Measurements from ENCODE around the gene CGB8.
A peak's percentile ranks its signal among the peaks of the same experiment; 100 is the strongest.
"Not testable (repeated sequence)": the region's sequence is repeated elsewhere in the genome, so short reads cannot be mapped to it uniquely, and the experiment has no call there.

Gene CGB8

DNA sequence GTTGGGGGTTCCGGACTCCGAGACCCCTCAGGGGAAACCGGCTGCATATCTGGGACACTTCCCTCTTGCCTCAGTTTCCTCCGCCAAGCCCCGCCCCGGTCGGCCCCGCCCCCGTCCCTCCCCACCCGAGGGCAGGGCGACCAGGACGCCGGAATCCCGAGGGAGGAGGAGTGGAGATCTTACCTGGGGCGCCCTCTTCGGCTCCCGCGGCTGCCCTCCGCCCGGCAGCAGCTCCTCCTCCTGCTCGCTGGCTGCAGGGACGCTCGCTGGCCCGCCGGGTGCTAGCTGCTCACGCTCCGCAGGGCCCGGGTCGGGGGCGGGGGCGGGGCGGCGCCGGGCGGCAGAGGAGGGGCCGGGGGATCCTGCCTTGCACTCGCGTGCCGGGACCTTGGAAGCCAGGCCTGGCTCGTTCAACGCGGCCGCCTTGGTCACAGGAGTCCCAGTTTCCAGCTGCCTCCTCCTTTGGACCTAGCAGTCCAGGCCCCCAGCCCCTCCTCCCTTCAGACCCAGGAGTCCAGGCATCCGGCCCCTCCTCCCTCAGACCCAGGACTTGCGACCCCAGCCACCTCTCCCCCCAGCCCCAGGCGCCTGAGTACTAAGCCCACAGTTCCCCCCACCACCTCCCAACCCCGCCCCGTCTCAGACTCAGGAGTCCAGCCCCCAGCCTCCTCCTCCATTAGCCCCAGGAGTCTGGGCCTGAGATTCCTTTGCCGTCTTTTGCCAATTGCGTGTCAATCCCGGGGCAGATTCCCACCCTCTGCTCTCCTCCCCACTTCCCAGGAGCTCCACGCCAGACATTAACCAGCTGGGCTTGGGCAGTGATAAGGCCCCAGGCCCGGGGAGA, 16.1 kb upstream of the CGB8 start, which contains the start of gene NTF4:
NTF4 (minus strand) TSS at position 51 of the 844 bp plus-strand sequence. CDS start 2,821 bp downstream, outside the sequence.
- no peak for DNase-seq

DNA sequence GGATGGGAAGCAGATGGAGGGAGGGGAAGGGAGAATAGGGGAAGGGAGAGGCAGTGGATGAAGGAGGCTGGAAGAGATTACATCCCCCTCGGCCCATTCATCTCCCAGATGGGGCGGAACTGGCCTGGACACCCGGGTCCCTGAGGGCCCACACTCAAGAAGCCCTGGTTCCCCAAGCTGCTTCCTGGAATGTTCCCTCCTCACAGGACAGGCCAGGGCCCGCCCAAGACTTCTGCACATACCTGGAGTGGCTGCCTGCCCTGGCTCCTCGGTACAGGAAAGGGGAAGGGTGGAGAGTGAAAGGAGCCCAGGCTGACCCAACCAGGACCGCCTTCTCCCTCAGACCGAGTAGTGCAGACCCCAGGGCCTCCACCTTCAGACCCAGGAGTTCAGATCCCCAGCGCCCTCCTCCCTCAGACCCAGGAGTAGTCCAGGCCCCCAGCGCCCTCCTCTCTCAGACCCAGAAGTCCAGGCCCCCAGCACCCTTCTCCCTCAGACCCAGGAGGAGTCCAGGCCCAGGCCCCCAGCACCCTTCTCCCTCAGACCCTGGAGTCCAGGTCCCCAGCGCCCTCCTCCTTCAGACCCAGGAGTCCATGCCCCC, 15.2 kb upstream of the CGB8 start:
- no peak for DNase-seq

DNA sequence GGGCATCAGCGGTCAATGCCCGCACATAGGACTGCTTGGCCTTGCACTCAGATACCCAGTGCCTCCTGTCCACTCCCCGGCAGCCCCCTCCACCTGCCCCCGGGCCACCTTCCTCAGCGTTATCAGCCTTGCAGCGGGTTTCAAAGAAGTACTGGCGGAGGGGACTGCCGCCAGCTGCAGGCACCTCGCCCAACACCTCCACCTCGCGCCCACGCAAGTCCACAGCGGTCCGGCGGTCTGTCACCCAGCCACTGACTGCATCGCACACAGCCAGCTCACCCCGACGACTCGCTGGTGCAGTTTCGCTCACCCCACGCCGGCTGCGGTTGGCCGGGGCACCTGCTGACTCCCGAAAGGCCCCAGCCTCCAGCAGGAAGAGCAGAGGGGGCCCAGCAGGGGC, 12.5 kb upstream of the CGB8 start:
- DNase-seq = no peak

DNA sequence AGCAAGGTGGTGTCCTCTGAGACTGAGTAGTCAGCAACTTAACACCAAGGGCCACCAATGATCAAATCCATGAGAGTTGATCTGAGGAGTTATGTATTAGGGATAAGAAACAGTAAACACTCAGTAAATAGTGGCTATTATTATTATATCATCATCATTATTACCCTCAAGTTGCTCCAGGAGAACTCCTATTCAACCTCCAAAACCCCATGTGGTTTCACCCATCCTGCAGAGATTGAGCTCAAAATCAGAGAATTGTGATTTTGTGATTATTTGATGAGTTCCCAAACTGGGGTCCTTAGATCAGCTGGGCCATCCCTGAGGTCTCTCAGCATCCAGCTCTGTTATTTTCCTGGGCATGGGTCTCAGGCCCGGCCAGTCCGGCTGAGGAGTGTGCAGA, 12.1 kb upstream of the CGB8 start:
- DNase-seq = no peak

DNA sequence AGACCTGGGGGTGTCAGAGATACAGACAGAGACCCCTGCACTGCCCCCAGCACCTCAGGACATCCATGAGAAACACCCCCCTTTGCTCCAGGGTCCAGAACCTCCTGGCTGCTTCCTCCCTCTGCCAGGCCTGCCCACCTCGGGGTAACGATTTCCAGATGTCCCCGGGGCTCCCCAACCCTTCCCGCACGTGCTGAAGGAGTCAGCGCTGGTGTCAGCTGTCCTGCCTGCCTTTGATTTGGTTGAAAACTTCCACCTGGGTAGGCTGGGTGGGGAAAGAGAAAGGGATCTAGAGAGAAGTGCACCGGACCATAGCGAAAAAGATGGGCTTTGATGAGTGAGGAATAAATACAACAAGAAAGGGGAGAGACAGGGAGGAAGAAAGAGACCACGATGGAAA, 10.1 kb upstream of the CGB8 start:
- no peak for DNase-seq

DNA sequence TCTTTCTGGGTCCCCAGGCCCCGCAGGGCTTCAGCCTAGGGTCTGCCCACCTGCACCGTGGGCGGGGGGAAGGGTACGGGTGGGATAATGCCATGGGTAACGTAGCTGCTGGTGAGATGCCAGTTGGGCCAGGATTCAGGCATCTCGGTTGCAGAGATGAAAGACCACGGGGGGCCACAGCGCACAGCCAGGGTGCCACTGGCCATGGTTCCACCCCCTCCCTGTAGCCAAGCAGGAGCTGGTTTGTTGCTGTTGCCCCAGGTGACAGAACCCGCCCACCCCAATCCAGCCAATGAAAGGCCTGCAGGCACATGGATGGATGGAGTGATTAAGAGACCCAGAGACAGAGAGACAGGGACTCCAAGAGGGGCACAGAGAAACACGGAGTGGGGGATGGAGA, 9.7 kb upstream of the CGB8 start:
- no peak for DNase-seq

DNA sequence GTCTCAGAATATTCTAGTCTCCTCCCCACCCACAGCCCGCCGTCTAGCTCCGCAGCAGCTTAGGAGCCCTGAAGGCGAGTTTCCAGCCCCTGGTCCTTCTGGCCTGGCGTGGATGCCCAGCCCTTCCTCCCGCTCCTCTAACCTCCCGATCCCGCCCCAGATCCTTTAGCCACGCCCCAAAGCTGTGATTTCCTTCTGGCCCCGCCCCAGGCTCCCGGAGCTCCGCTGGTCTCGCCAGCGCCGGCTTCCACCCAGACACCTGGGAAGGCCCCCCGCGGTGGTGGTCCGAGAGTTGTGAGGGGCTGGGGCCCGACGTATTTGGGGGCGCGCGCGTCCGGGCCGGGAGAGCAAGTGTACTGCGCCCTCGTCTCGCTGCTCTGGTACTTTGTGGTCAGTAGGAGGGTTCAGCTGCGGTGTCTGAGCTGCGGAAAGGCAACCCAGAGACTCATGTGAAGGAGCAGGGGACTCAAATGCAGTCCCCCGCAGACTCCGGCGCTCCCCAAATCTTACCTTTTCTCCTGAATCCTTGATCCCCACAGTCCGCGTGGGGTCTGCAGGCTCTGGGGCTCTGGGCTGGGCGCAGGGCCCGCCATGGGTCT, 8.8 kb upstream of the CGB8 start, which contains the start of gene CGB7:
CGB7 (minus strand) TSS at position 114 of the 599 bp plus-strand sequence. CDS start 2,374 bp downstream, outside the sequence.
- DNase-seq = peak; percentile 5

DNA sequence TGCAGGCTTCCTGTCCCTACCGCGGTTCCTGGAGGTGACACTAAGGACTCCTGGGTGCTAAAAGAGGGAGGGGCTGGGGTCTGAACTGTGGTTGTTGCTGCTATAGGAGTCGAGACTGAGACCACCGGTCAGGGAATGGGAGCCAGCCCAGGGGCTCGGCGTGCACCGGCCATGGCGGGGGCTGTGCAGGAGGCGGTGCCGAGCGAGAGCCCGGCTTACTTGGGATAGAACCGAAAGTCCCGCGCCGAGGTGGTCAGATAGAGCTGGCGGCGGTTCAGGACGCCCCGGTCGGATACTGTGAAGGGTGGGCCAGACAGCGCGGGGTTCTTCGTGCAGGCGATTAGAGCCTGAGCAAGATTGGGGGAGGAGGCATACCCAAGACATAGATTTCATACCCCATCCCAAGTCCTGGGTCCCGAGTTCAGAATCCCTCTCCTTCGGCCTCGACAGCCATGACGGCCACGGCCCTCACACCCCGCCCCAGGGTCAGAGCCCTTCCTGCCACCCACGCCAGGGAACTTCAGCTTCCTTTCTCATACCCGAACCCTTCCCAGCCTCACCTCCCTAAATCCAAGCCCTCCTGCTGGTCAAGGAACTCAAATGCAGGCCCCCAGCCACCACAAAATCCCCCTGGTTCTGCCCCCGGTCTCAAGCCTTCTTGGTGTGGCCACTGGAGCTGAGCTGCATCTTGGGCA, 8.1 kb upstream of the CGB8 start:
- DNase-seq = not testable (repeated sequence)

DNA sequence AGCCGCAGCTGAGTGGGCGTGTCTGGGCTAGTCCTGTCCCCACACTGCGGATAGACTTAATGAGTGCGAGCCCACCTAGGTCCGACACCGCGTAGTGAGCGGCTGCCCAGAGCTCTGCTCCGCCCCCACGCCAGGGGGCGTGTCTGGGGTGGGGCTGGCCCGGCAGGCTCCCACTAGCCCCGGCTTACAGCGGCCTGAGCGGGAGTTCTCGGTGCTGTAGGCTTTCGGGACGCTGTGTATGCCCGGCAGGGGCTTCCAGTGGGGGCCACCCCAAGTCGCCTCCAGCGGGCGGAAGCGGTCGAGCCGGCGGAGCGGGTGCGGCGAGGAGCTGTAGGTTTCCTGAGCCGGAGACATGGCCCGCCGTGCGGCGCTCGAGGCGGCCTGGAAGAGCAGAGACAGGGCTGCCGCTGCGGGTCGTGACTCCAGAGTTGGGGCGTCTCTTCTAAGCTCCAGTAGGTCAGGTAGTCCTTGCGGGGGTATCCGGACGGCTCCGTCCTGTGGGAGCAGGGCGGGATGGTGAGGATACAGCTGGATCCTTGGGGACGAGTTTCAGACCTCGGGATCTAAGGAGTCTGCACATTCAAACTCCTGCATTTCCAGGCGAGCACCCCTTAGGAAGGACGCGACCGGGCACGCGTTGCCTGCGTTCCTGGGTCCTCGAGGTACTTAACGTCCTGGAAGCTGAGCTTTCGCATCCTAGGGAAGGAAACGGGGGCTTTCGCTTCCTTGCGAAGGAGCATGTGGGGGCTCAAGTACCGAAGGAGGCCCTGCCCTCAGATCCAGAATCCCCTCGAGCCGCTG, 7.4 kb upstream of the CGB8 start:
- peak; percentile 10 for DNase-seq

DNA sequence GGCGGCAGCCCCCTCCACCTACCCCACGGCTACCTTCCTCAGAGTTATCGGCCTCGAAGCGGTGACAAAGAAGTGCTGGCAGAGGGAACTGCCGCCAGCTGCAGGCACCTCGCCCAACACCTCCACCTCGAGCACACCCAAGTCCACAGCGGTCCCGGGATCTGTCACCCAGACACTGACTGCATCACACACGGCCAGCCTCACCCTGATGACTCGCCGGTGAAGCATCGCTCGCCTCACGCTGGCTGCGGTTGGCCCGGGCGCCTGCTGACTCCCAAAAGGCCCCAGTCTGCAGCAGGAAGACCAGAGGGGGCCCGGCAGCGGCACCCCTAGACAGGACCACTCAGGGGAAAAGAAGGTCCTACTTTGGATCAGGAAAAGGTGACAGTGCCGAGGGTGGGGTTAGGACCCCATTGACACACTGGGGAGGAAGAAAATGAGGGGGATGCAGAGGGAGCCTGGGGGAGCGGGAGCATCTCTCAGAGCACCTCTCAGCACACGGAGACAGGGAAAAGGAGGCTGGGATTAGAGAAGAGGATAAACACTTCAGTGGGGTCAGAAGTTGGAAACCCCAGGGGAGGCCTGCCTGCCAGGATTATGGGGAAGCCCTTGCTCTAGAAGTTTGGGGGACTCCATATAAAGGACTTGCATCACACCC, 1.6 kb upstream of the CGB8 start:
- DNase-seq = not testable (repeated sequence)

DNA sequence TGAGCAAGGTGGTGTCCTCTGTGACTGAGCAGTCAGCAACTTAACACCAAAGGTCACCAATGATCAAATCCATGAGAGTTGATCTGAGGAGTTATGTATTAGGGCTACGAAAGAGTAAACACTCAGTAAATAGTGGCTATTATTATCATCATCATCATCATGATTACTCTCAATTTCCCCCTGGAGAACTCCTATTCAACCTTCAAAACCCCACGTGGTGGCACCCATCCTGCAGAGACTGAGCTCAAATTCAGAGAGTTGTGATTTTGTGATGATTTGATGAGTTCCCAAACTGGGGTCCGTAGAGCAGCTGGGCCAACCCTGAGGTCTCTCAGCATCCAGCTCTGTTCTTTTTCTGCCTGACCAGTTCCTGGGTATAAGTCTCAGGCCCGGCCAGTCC, 923 bp upstream of the CGB8 start:
- DNase-seq = not testable (repeated sequence)

DNA sequence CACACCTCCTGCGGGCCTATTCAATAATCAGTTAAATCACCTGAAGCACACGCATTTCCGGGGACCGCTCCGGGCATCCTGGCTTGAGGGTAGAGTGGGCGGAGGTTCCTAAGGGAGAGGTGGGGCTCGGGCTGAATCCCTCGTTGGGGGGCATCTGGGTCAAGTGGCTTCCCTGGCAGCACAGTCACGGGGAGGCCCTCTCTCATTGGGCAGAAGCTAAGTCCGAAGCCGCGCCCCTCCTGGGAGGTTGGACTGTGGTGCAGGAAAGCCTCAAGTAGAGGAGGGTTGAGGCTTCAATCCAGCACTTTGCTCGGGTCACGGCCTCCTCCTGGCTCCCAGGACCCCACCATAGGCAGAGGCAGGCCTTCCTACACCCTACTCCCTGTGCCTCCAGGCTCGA, 5.4 kb downstream of the CGB8 start, which contains the start of gene CGB5:
CGB5 (plus strand) TSS at position 301 of the 400 bp plus-strand sequence. CDS start 362 bp downstream, outside the sequence.
- DNase-seq = not testable (repeated sequence)

DNA sequence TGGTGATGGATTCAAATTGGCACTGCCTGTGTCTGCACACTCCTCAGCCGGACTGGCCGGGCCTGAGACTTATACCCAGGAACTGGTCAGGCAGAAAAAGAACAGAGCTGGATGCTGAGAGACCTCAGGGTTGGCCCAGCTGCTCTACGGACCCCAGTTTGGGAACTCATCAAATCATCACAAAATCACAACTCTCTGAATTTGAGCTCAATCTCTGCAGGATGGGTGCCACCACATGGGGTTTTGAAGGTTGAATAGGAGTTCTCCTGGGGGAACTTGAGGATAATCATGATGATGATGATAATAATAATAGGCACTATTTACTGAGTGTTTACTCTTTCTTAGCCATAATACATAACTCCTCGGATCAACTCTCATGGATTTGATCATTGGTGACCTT, 6.2 kb downstream of the CGB8 start:
- not testable (repeated sequence) for DNase-seq

DNA sequence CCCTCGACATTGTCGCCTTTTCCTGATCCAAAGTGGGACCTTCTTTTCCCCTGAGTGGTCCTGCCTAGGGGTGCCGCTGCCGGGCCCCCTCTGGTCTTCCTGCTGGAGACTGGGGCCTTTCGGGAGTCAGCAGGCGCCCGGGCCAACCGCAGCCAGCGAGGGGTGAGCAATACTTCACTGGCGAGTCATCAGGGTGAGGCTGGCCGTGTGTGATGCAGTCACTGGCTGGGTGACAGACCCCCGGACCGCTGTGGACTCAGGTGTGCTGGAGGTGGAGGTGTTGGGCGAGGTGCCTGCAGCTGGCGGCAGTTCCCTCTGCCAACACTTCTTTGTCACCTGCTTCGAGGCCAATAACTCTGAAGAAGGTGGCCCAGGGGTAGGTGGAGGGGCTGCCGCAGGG, 6.7 kb downstream of the CGB8 start:
- no peak for DNase-seq

DNA sequence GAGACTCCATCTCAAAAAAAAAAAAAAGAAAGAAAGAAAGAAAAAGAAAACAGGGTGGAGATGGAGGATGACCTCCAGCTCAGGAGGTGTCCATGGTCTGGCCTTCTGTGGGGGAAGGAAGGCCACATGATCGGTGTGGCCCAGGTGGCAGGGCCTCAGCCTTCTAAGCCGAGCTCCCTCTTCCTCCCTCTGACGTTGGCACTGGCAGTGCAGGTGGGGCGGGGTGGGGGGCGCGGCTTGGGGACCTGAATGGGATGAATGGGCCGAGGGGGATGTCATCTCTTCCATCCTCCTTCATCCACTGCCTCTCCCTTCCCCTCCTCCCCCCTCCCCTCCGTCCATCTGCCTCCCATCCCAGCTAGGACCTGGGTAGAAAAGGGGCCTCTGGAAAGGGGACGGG, 9.2 kb downstream of the CGB8 start:
- DNase-seq = not testable (repeated sequence)

DNA sequence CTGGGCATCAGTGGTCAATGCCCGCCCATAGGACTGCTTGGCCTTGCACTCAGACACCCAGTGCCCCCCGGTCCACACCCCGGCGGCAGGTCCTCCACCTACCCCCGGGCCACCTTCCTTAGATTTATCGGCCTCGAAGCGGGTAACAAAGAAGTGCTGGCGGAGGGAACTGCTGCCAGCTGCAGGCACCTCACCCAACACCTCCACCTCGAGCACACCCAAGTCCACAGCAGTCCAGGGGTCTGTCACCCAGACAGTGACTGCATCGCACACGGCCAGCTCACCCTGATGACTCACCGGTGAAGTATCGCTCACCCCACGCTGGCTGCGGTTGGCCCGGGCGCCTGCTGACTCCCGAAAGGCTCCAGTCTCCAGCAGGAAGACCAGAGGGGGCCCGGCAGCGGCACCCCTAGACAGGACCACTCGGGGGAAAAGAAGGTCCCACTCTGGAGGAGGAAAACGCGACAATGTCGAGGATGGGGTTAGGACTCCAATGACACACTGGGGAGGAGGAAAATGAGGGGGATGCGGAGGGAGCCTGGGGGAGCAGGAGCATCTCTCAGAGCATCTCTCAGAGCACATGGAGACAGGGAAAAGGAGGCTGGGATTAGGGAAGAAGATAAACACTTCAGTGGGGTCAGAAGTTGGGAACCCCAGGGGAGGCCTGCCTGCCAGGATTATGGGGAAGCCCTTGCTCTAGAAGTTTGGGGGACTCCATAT, 10.2 kb downstream of the CGB8 start:
- DNase-seq = not testable (repeated sequence)

DNA sequence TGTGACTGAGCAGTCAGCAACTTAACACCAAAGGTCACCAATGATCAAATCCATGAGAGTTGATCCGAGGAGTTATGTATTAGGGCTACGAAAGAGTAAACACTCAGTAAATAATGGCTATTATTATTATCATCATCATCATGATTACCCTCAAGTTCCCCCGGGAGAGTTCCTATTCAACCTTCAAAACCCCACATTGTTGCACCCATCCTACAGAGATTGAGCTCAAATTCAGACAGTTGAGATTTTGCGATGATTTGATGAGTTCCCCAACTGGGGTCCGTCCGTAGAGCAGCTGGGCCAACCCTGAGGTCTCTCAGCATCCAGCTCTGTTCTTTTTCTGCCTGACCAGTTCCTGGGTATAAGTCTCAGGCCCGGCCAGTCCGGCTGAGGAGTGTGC, 10.8 kb downstream of the CGB8 start:
- not testable (repeated sequence) for DNase-seq

DNA sequence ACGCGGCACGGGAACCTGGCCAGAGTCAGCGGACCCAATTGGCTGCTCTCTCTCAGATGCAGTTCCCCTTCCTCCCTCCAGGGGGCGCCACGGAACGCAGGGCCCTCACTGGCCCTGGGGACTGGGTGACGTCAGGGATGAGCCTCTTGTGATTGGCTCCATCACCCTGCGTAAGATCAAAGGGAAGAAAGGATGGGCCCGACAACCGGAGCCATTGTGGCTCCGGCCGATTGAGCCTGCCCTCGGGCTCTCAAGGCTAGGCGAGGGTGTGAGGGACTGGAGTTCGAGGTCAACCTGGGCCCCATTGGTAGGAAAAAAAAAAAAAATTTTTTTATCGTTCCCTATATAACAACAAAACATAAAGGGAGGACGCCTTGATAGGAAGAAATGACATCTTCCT, 12.1 kb downstream of the CGB8 start, which contains the start of gene CGB1:
CGB1 (minus strand) TSS at position 81 of the 400 bp plus-strand sequence. CDS start 184 bp downstream, outside the sequence.
- not testable (repeated sequence) for DNase-seq

DNA sequence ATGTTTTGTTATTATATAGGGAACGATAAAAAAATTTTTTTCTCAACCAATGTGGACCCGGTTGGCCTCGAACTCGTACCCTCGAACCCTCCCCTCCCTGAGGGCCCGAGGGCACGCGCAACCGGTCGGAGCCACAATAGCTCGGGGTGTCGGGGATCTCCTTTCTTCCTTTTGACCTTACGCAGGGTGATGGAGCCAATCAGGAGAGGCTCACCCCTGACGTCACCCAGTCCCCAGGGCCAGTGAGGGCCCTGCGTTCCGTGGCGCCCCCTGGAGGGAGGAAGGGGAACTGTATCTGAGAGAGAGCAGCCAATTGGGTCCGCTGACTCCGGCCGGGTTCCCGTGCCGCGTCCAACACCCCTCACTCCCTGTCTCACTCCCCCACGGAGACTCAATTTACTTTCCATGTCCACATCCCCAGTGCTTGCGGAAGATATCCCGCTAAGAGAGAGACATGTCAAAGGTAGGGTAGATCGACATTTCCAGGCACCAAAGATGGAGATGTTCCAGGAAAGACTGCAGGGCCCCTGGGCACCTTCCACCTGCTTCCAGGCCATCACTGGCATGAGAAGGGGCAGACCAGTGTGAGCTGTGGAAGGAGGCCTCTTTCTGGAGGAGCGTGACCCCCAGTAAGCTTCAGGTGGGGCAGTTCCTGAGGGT, 17.1 kb downstream of the CGB8 start, which contains the start of gene CGB2:
CGB2 (plus strand) TSS at position 249 of the 660 bp plus-strand sequence; CDS start at position 455, 206 bp downstream.
- DNase-seq = not testable (repeated sequence)

DNA sequence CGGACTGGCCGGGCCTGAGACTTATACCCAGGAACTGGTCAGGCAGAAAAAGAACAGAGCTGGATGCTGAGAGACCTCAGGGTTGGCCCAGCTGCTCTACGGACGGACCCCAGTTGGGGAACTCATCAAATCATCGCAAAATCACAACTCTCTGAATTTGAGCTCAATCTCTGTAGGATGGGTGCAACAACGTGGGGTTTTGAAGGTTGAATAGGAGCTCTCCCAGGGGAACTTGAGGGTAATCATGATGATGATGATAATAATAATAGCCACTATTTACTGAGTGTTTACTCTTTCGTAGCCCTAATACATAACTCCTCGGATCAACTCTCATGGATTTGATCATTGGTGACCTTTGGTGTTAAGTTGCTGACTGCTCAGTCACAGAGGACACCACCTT, 18.6 kb downstream of the CGB8 start:
- DNase-seq = not testable (repeated sequence)

Data from NCI-H345 (cell line).